ENCODE results near the gene RPTOR. TPM values are rescaled to one million over a fixed set of nuclear protein-coding genes. Genes with fewer than 3 reads are reported as not detected.

Gene RPTOR
- polyA plus RNA-seq, 1 of the 3 experiments (the other 2 are of a cell fraction), result 14.9 TPM

DNA sequence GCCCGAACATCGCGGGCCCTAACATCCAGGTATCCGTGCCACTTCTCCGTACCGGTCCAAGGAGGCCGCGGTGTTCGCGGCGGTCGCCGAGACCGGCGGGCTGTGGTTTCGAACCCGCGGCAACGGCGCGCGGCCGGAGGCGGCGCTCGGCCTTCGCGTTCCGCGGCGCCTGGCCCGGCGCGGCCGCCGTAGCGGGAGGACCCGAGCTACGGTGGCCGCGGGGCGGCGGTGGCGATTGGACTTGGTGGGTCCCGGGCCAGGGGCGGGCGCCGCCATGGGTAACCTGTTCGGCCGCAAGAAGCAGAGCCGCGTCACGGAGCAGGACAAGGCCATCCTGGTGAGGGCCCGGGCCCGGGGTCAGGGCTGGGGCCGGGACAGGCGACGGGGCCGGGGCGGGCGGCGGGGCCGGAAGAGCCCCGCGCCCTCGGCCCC, 447.0 kb downstream of the RPTOR start, which contains the start of gene CHMP6 (continued):
- TF ChIP-seq, protein P1, sequence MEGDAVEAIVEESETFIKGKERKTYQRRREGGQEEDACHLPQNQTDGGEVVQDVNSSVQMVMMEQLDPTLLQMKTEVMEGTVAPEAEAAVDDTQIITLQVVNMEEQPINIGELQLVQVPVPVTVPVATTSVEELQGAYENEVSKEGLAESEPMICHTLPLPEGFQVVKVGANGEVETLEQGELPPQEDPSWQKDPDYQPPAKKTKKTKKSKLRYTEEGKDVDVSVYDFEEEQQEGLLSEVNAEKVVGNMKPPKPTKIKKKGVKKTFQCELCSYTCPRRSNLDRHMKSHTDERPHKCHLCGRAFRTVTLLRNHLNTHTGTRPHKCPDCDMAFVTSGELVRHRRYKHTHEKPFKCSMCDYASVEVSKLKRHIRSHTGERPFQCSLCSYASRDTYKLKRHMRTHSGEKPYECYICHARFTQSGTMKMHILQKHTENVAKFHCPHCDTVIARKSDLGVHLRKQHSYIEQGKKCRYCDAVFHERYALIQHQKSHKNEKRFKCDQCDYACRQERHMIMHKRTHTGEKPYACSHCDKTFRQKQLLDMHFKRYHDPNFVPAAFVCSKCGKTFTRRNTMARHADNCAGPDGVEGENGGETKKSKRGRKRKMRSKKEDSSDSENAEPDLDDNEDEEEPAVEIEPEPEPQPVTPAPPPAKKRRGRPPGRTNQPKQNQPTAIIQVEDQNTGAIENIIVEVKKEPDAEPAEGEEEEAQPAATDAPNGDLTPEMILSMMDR (IDR thresholded peaks at IDR 0.05), result peak; percentile 32
- TF ChIP-seq EP300 (IDR thresholded peaks at IDR 0.05; ENCODE audit: borderline replicate concordance in 1 of 2, low read depth in 1 of 2, low read length in 1 of 2) (no peak; a peak in 1 of 4 replicates), POLR2AphosphoS5 (IDR thresholded peaks at IDR 0.05; ENCODE audit: low read depth, low read length) (peak; percentile 53; the same call in 1 of the 2 replicates), SMC3 (IDR thresholded peaks at IDR 0.05; ENCODE audit: low read depth, low read length) (no peak), MXI1 (IDR thresholded peaks at IDR 0.05; ENCODE audit: low read depth, low read length) (peak; percentile 25; the same call in 1 of the 2 replicates), FOSL2 (IDR thresholded peaks at IDR 0.05; ENCODE audit: borderline replicate concordance, low read depth) (no peak), GABPA (IDR thresholded peaks at IDR 0.05; ENCODE audit: low read depth) (no peak), RCOR1 (IDR thresholded peaks at IDR 0.05; ENCODE audit: low read length) (peak; percentile 78), GATA2 (CRISPR knock-in tag; IDR thresholded peaks at IDR 0.05) (no peak), RFX5 (IDR thresholded peaks at IDR 0.05; ENCODE audit: low read length) (no peak), RAD21 (IDR thresholded peaks at IDR 0.05; ENCODE audit: low read length) (no peak), MEF2A (IDR thresholded peaks at IDR 0.05; ENCODE audit: borderline replicate concordance, low read depth) (no peak), NRF1 (IDR thresholded peaks at IDR 0.05; ENCODE audit: low read depth, low read length) (no peak), EZH2phosphoT487 (IDR thresholded peaks at IDR 0.05; ENCODE audit: borderline replicate concordance, low read depth) (no peak)
- TF ChIP-seq, protein P2, sequence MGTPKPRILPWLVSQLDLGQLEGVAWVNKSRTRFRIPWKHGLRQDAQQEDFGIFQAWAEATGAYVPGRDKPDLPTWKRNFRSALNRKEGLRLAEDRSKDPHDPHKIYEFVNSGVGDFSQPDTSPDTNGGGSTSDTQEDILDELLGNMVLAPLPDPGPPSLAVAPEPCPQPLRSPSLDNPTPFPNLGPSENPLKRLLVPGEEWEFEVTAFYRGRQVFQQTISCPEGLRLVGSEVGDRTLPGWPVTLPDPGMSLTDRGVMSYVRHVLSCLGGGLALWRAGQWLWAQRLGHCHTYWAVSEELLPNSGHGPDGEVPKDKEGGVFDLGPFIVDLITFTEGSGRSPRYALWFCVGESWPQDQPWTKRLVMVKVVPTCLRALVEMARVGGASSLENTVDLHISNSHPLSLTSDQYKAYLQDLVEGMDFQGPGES (IDR thresholded peaks at IDR 0.05; ENCODE audit: low read depth, low read length), result no peak
- TF ChIP-seq, protein P3, sequence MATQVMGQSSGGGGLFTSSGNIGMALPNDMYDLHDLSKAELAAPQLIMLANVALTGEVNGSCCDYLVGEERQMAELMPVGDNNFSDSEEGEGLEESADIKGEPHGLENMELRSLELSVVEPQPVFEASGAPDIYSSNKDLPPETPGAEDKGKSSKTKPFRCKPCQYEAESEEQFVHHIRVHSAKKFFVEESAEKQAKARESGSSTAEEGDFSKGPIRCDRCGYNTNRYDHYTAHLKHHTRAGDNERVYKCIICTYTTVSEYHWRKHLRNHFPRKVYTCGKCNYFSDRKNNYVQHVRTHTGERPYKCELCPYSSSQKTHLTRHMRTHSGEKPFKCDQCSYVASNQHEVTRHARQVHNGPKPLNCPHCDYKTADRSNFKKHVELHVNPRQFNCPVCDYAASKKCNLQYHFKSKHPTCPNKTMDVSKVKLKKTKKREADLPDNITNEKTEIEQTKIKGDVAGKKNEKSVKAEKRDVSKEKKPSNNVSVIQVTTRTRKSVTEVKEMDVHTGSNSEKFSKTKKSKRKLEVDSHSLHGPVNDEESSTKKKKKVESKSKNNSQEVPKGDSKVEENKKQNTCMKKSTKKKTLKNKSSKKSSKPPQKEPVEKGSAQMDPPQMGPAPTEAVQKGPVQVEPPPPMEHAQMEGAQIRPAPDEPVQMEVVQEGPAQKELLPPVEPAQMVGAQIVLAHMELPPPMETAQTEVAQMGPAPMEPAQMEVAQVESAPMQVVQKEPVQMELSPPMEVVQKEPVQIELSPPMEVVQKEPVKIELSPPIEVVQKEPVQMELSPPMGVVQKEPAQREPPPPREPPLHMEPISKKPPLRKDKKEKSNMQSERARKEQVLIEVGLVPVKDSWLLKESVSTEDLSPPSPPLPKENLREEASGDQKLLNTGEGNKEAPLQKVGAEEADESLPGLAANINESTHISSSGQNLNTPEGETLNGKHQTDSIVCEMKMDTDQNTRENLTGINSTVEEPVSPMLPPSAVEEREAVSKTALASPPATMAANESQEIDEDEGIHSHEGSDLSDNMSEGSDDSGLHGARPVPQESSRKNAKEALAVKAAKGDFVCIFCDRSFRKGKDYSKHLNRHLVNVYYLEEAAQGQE (IDR thresholded peaks at IDR 0.05; ENCODE audit: low read depth, low read length), result peak; percentile 82
- TF ChIP-seq, protein P4, sequence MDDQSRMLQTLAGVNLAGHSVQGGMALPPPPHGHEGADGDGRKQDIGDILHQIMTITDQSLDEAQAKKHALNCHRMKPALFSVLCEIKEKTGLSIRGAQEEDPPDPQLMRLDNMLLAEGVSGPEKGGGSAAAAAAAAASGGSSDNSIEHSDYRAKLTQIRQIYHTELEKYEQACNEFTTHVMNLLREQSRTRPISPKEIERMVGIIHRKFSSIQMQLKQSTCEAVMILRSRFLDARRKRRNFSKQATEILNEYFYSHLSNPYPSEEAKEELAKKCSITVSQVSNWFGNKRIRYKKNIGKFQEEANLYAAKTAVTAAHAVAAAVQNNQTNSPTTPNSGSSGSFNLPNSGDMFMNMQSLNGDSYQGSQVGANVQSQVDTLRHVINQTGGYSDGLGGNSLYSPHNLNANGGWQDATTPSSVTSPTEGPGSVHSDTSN (IDR thresholded peaks at IDR 0.05), result 0 out of 2 replicates have a peak, but pooled peaks have one; percentile 7
